H1 (cell line): Measurements from ENCODE around the gene KRT78. TPM values are rescaled to one million over a fixed set of nuclear protein-coding genes. Genes with fewer than 3 reads are reported as not detected.

ENCODE experiments used
- CTCF ChIA-PET: fragments of 300-600 bp; sonication (Branson Sonifier 250); formaldehyde crosslinking; loops from one replicate; lab custom pipeline; 2021; ENCODE audit not compliant: partially characterized antibody; lab: Charles Lee
- POLR2A ChIA-PET: fragments of 300-600 bp; sonication (Branson Sonifier 250); formaldehyde crosslinking; loops from one replicate; lab custom pipeline; 2021; ENCODE audit warnings: inconsistent platforms; ENCODE audit not compliant: partially characterized antibody; lab: Charles Lee
- DNase-seq, 2 experiments: peaks; one replicate each; pipeline versions ENCODE4 v3.0.0 to v3.0.0-alpha.2; 2010 to 2022; ENCODE audit warnings: low spot score in 2 of 2, low read depth in 1 of 2, mixed read lengths in 1 of 2
- FAIRE-seq: peaks from 2 replicates; lab custom pipeline; 2011; peaks lifted over from hg19 to GRCh38; lab: Jason Lieb, UNC
- H2AFZ ChIP-seq: 2 replicates; pipeline ENCODE4 v1.8.1; 2012; ENCODE audit warnings: low read length, inconsistent platforms
- H2AK5ac ChIP-seq: 2 replicates; pipeline ENCODE4 v1.6.1; 2013; ENCODE audit warnings: low read depth, low read length
- H2BK120ac ChIP-seq: replicated peaks from 2 replicates; pipeline ENCODE3; 2013; ENCODE audit warnings: low read depth, low read length, inconsistent platforms
- H2BK12ac ChIP-seq: 2 replicates; pipeline ENCODE4 v1.6.1; 2013; ENCODE audit warnings: low read depth, low read length
- H2BK15ac ChIP-seq: 2 replicates; pipeline ENCODE4 v1.6.1; 2013; ENCODE audit warnings: low read length
- H2BK20ac ChIP-seq: 2 replicates; pipeline ENCODE4 v1.6.1; 2013; ENCODE audit warnings: low read length
- H2BK5ac ChIP-seq: 2 replicates; pipeline ENCODE4 v1.6.1; 2013; ENCODE audit warnings: low read depth, low read length
- H3K14ac ChIP-seq: 2 replicates; pipeline ENCODE4 v1.6.1; 2013; ENCODE audit warnings: inconsistent platforms; ENCODE audit not compliant: insufficient read length
- H3K18ac ChIP-seq: 2 replicates; pipeline ENCODE4 v1.6.1; 2013; ENCODE audit warnings: low read length; ENCODE audit errors: extremely low read depth
- H3K23ac ChIP-seq: 2 replicates; pipeline ENCODE4 v1.6.1; 2013; ENCODE audit warnings: inconsistent platforms; ENCODE audit not compliant: insufficient read length
- H3K23me2 ChIP-seq: 2 replicates; pipeline ENCODE4 v1.6.1; 2013; ENCODE audit warnings: low read depth, low read length
- H3K27ac ChIP-seq: 2 replicates; pipeline ENCODE4 v1.6.1; 2011; ENCODE audit warnings: low read depth, low read length, inconsistent platforms
- H3K27me3 ChIP-seq, 4 experiments: replicated peaks in 1 of 4; 1 replicate in 1 of 4; 2 replicates in 3 of 4; pipeline versions ENCODE4 v1.6.1 to v1.8.1; 2011 to 2013; ENCODE audit warnings: low read length in 3 of 4, mild to moderate bottlenecking in 3 of 4, inconsistent platforms in 2 of 4, mixed read lengths in 2 of 4, moderate library complexity in 1 of 4; ENCODE audit not compliant: control insufficient read depth in 3 of 4, insufficient read depth in 3 of 4; ENCODE audit errors: extremely low read depth in 1 of 4
- H3K36me3 ChIP-seq, 4 experiments: 2 replicates each; pipeline versions ENCODE4 v1.6.1 to v1.8.1; 2011 to 2013; ENCODE audit warnings: mild to moderate bottlenecking in 4 of 4, low read length in 3 of 4, moderate library complexity in 2 of 4, control low read depth in 1 of 4, inconsistent platforms in 1 of 4; ENCODE audit not compliant: insufficient read depth in 4 of 4, control insufficient read depth in 2 of 4
- H3K4ac ChIP-seq: replicated peaks from 2 replicates; pipeline ENCODE3; 2013; ENCODE audit warnings: low read length, low read depth, mixed read lengths, inconsistent platforms; ENCODE audit not compliant: insufficient read length
- H3K4me1 ChIP-seq, 4 experiments: replicated peaks in 1 of 4; 1 replicate in 1 of 4; 2 replicates in 3 of 4; pipeline versions ENCODE4 v1.6.1 to v1.8.1; 2011 to 2013; ENCODE audit warnings: low read length in 3 of 4, inconsistent platforms in 2 of 4, mixed read lengths in 1 of 4; ENCODE audit not compliant: insufficient read depth in 4 of 4, control insufficient read depth in 3 of 4
- H3K4me2 ChIP-seq, 2 experiments: 2 replicates each; pipeline versions ENCODE4 v1.6.1 to v1.8.1; 2011 to 2013; ENCODE audit warnings: low read depth in 2 of 2, low read length in 2 of 2, control low read depth in 1 of 2, inconsistent platforms in 1 of 2, mild to moderate bottlenecking in 1 of 2; ENCODE audit not compliant: insufficient read depth in 1 of 2
- H3K4me3 ChIP-seq, 4 experiments: fragments of 200-600, 300-600 bp in 1 of 4; sonication (generic), shearing (Covaris generic), sonication (Bioruptor Twin) in 1 of 4; 2 replicates each; pipeline versions ENCODE4 v1.5.1 to v1.8.1; 2011 to 2016; ENCODE audit warnings: low read length in 4 of 4, low read depth in 3 of 4, control low read depth in 2 of 4, inconsistent platforms in 2 of 4, mild to moderate bottlenecking in 2 of 4, mixed read lengths in 1 of 4, moderate library complexity in 1 of 4; ENCODE audit not compliant: insufficient read depth in 2 of 4; ENCODE audit errors: extremely low read depth in 1 of 4
- H3K56ac ChIP-seq: replicated peaks from 2 replicates; pipeline ENCODE3; 2013; ENCODE audit warnings: low read depth, mild to moderate bottlenecking, mixed read lengths, low read length, inconsistent platforms; ENCODE audit not compliant: insufficient read length
- H3K79me1 ChIP-seq: 2 replicates; pipeline ENCODE4 v1.6.1; 2013; ENCODE audit warnings: low read depth, low read length, control low read depth
- H3K79me2 ChIP-seq, 2 experiments: 2 replicates each; pipeline versions ENCODE4 v1.6.1 to v1.8.1; 2012 to 2013; ENCODE audit warnings: low read length in 2 of 2, mild to moderate bottlenecking in 2 of 2, inconsistent platforms in 1 of 2; ENCODE audit not compliant: insufficient read depth in 2 of 2, control insufficient read depth in 1 of 2
- H3K9ac ChIP-seq, 4 experiments: replicated peaks in 1 of 4; 1 replicate in 1 of 4; 2 replicates in 3 of 4; pipeline versions ENCODE4 v1.6.1 to v1.8.1; 2011 to 2013; ENCODE audit warnings: low read depth in 3 of 4, low read length in 3 of 4, control low read depth in 2 of 4, mild to moderate bottlenecking in 2 of 4, moderate library complexity in 2 of 4, inconsistent platforms in 1 of 4; ENCODE audit errors: extremely low read depth in 1 of 4
- H3K9me3 ChIP-seq, 2 experiments: 2 replicates each; pipeline versions ENCODE4 v1.6.1 to v1.8.1; 2012 to 2013; ENCODE audit warnings: mild to moderate bottlenecking in 2 of 2, moderate library complexity in 2 of 2, control low read depth in 1 of 2, inconsistent platforms in 1 of 2, low read depth in 1 of 2, low read length in 1 of 2, mixed read lengths in 1 of 2; ENCODE audit not compliant: insufficient read depth in 2 of 2
- H4K20me1 ChIP-seq, 2 experiments: replicated peaks in 1 of 2; 2 replicates each; pipeline versions ENCODE3 to v1.8.1; 2011 to 2013; ENCODE audit warnings: inconsistent platforms in 2 of 2, low read length in 2 of 2, mild to moderate bottlenecking in 1 of 2; ENCODE audit not compliant: insufficient read depth in 2 of 2, control insufficient read depth in 1 of 2
- H4K5ac ChIP-seq: 2 replicates; pipeline ENCODE4 v1.6.1; 2013; ENCODE audit warnings: low read length, low read depth, mixed read lengths, inconsistent platforms; ENCODE audit not compliant: insufficient read length
- H4K8ac ChIP-seq: 2 replicates; pipeline ENCODE4 v1.8.0; 2013; ENCODE audit warnings: mild to moderate bottlenecking, moderate library complexity, low read length, inconsistent platforms; ENCODE audit not compliant: insufficient read depth; ENCODE audit errors: extremely low read depth
- H4K91ac ChIP-seq: replicated peaks from 2 replicates; pipeline ENCODE3; 2013; ENCODE audit warnings: low read length, mixed read lengths, inconsistent platforms; ENCODE audit not compliant: insufficient read length
- BRCA1 ChIP-seq: IDR thresholded peaks from 2 replicates; pipeline ENCODE4 v1.6.1; 2012; ENCODE audit warnings: low read depth, low read length, improper control_type of control experiment
- CHD1 ChIP-seq: IDR thresholded peaks from 2 replicates; pipeline ENCODE4 v1.6.1; 2012; ENCODE audit warnings: low read depth, low read length, improper control_type of control experiment
- CHD2 ChIP-seq: IDR thresholded peaks from 2 replicates; pipeline ENCODE4 v1.6.1; 2012; ENCODE audit warnings: low read length, improper control_type of control experiment
- CREB1 ChIP-seq: IDR thresholded peaks from 2 replicates; pipeline ENCODE4 v1.6.1; 2012; ENCODE audit warnings: inconsistent platforms
- E2F6 ChIP-seq: IDR thresholded peaks from 2 replicates; pipeline ENCODE4 v1.6.1; 2012; ENCODE audit warnings: inconsistent platforms
- EGR1 ChIP-seq: IDR thresholded peaks from 2 replicates; pipeline ENCODE4 v1.6.1; 2011; ENCODE audit warnings: low read depth, low read length, borderline replicate concordance
- GABPA ChIP-seq: IDR thresholded peaks from 2 replicates; pipeline ENCODE4 v1.6.1; 2011; ENCODE audit warnings: mild to moderate bottlenecking, low read length, moderate library complexity, borderline replicate concordance; ENCODE audit not compliant: insufficient read depth
- KDM1A ChIP-seq: fragments of 200-600, 300-600 bp; sonication (generic); IDR thresholded peaks from 2 replicates; pipeline ENCODE4 v1.7.1; 2016; ENCODE audit warnings: mild to moderate bottlenecking, low read length, borderline replicate concordance
- NRF1 ChIP-seq: IDR thresholded peaks from 2 replicates; pipeline ENCODE4 v1.6.1; 2011; ENCODE audit warnings: mild to moderate bottlenecking, low read depth, low read length, improper control_type of control experiment
- POU5F1 ChIP-seq: IDR thresholded peaks from 2 replicates; pipeline ENCODE4 v1.6.1; 2011; ENCODE audit warnings: low read depth, mild to moderate bottlenecking, low read length, moderate library complexity
- SIN3A ChIP-seq, 2 experiments: IDR thresholded peaks in 1 of 2; conservative IDR thresholded peaks in 1 of 2; 2 replicates each; pipeline ENCODE4 v1.6.1; 2011 to 2012; ENCODE audit warnings: low read length in 2 of 2, improper control_type of control experiment in 1 of 2, low read depth in 1 of 2, mild to moderate bottlenecking in 1 of 2
- SIX5 ChIP-seq: IDR thresholded peaks from 2 replicates; pipeline ENCODE4 v1.6.1; 2011; ENCODE audit warnings: mild to moderate bottlenecking, low read depth, low read length
- SRF ChIP-seq: IDR thresholded peaks from 2 replicates; pipeline ENCODE4 v1.6.1; 2011; ENCODE audit warnings: mild to moderate bottlenecking, low read depth, low read length, moderate library complexity
- TAF1 ChIP-seq: IDR thresholded peaks from 2 replicates; pipeline ENCODE4 v1.6.1; 2011; ENCODE audit warnings: mild to moderate bottlenecking, low read depth, low read length
- TBP ChIP-seq: IDR thresholded peaks from 2 replicates; pipeline ENCODE4 v1.6.1; 2011; ENCODE audit warnings: low read depth, low read length, improper control_type of control experiment
- YY1 ChIP-seq: IDR thresholded peaks from 2 replicates; pipeline ENCODE4 v1.6.1; 2011; ENCODE audit warnings: low read depth, mild to moderate bottlenecking, low read length
- WGBS, 2 experiments: shearing (Covaris generic) in 1 of 2; methylation state at CpG; one replicate each; pipeline versions ENCODE4 v1.1.6 to v1.1.7; 2013 to 2015; ENCODE audit warnings: low lambda C conversion rate in 2 of 2, mixed read lengths in 2 of 2, inconsistent platforms in 1 of 2, low coverage in 1 of 2, missing lambda C conversion rate in 1 of 2; ENCODE audit not compliant: insufficient replicate concordance in 2 of 2, insufficient coverage in 1 of 2, insufficient read length in 1 of 2; ENCODE audit errors: extremely low coverage in 1 of 2, missing lambda C conversion rate in 1 of 2; 5-methylcytosine and 5-hydroxymethylcytosine counted together
- polyA plus RNA-seq, 7 experiments: library from polyadenylated mRNA; depleted of rRNA in 3 of 7; stranded (reverse) in 5 of 7; unstranded in 2 of 7; fragments of >200 nt in 5 of 7; fragments of 200-250 nt in 2 of 7; gene quantifications; 1 replicate in 5 of 7; 2 replicates in 1 of 7; 4 replicates in 1 of 7; pipeline versions ENCODE4 v1.2.1 to v1.2.3, GENCODE V29; 2011 to 2013; ENCODE audit warnings: missing spikeins in 2 of 7, mixed read lengths in 2 of 7
- total RNA-seq: library from RNA; stranded (reverse); fragmentation: NEBNext Ultra II Directional; extraction: Animal tissue kit (Norgen Biotek cat#: 25700); gene quantifications from 2 replicates; pipeline ENCODE4 v1.2.1, GENCODE V29; 2021

The KRT78 gene
- total and polyA plus RNA-seq, 2 of the 8 experiments (the other 6 are each of a cell fraction or from before 2014, with no cell fraction given): not detected

- CTCF ChIA-PET: interaction anchor here (0.9 kb wide), 1 partner anchor 477 kb away, joined by 4 read pairs; no protein-coding TSS in a partner anchor
- no peak overlapping the region for H3K56ac ChIP-seq
- TF ChIP-seq CHD2: no peak
- no peak for TF ChIP-seq CREB1
- no peak for TF ChIP-seq NRF1
- no peak for TF ChIP-seq EGR1
- no peak for TF ChIP-seq SIN3A (conservative IDR thresholded peaks at IDR 0.05 in 1 of 2, IDR thresholded peaks at IDR 0.05 in 1 of 2; ENCODE audit: low read depth in 1 of 2, low read length in 2 of 2)
- no peak for TF ChIP-seq YY1
- TF ChIP-seq GABPA: no peak
- TF ChIP-seq TAF1: no peak
- TF ChIP-seq KDM1A: no peak
- no peak for TF ChIP-seq TBP
- no peak for TF ChIP-seq E2F6
- no peak for TF ChIP-seq POU5F1
- no peak for TF ChIP-seq CHD1
- no peak for TF ChIP-seq SRF
- TF ChIP-seq BRCA1: no peak
- no peak for TF ChIP-seq SIX5
Observed at GRCh38 chr12:52849511-52849910, 717 bp upstream of the KRT78 start.

More at GRCh38 chr12:52849511-52849910, 717 bp upstream of the KRT78 start:
- no peak overlapping the region for H4K91ac ChIP-seq
- no peak overlapping the region for H2AK5ac ChIP-seq
- no peak overlapping the region for H4K5ac ChIP-seq
- no peaks in the 10 kb centered on the region for H3K9me3 ChIP-seq
- no peak overlapping the region for H3K4ac ChIP-seq
- no peak overlapping the region for H3K23ac ChIP-seq
- FAIRE-seq: no peak
- POLR2A ChIA-PET: no interaction called here
- no peak overlapping the region for H2AFZ ChIP-seq
- no peaks in the 10 kb centered on the region for H3K23me2 ChIP-seq
- H2BK120ac ChIP-seq: no peak overlapping the region
- no peaks in the 10 kb centered on the region for H4K20me1 ChIP-seq
- no peak overlapping the region for H3K9ac ChIP-seq
- H3K79me2 ChIP-seq: no peaks in the 10 kb centered on the region
- no peak overlapping the region for H4K8ac ChIP-seq
- WGBS, 2 experiments: 86% methylated on average over 6 of the region's 6 CpGs; no CpG with 5 or more reads in 1 of the 2 experiments
- H3K79me1 ChIP-seq: no peaks in the 10 kb centered on the region
- H2BK20ac ChIP-seq: no peak overlapping the region
- no peak overlapping the region for H2BK15ac ChIP-seq
- no peak overlapping the region for H3K18ac ChIP-seq
- H3K36me3 ChIP-seq: no peaks in the 10 kb centered on the region
- no peak overlapping the region for H2BK12ac ChIP-seq
- no peaks in the 10 kb centered on the region; a peak in 1 of 7 replicates for H3K27me3 ChIP-seq
- H3K4me2 ChIP-seq: no peak overlapping the region
- H2BK5ac ChIP-seq: no peak overlapping the region
- H3K4me3 ChIP-seq: no peak overlapping the region
- no peak overlapping the region for H3K14ac ChIP-seq
- H3K4me1 ChIP-seq: no peaks in the 10 kb centered on the region
- no peak for DNase-seq
- no peak overlapping the region for H3K27ac ChIP-seq
